LNCaP clone FGC (cell line): Measurements from ENCODE around the gene CROT.

Experiments
- DNase-seq: peaks from one replicate; pipeline ENCODE4 v3.0.0-alpha.2; 2011; ENCODE audit warnings: low read depth
- H3K4me3 ChIP-seq: 2 replicates; pipeline ENCODE4 v1.5.1; 2011; ENCODE audit warnings: mild to moderate bottlenecking, low read depth, low read length, control low read depth
- TF ChIP-seq, protein P1 (sequence below): IDR thresholded peaks from 2 replicates; pipeline ENCODE4 v1.5.1; 2012; ENCODE audit warnings: mild to moderate bottlenecking; ENCODE audit not compliant: control insufficient read depth, insufficient read depth; ENCODE audit errors: extremely low read depth

The CROT gene

DNA sequence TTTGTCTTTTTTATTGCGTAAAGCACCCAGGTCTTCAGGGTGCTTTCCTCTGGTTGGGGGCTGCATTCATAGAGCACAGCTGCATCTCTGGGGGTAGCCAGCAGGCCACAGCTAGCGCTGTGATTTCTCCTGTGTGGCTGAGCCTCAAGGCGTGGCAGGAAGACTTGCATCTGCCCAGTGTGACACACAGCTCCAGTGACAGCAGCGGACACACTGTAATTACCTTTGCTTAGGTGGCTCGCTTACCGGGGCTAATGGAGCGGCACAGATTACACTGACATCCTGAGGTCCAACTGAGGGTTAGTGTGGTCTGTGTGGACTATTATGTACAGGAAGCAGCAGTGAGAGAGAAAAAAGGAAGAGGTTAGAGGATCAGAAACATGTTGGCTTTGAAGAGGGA lies 102.9 kb downstream of the CROT start:
- no peak for DNase-seq
- TF ChIP-seq, protein P1, sequence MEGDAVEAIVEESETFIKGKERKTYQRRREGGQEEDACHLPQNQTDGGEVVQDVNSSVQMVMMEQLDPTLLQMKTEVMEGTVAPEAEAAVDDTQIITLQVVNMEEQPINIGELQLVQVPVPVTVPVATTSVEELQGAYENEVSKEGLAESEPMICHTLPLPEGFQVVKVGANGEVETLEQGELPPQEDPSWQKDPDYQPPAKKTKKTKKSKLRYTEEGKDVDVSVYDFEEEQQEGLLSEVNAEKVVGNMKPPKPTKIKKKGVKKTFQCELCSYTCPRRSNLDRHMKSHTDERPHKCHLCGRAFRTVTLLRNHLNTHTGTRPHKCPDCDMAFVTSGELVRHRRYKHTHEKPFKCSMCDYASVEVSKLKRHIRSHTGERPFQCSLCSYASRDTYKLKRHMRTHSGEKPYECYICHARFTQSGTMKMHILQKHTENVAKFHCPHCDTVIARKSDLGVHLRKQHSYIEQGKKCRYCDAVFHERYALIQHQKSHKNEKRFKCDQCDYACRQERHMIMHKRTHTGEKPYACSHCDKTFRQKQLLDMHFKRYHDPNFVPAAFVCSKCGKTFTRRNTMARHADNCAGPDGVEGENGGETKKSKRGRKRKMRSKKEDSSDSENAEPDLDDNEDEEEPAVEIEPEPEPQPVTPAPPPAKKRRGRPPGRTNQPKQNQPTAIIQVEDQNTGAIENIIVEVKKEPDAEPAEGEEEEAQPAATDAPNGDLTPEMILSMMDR: no peak
- no peak overlapping the region for H3K4me3 ChIP-seq
